GM21786 (cell line): ENCODE measurements around the gene PRPF19.
"Not testable (repeated sequence)": the region's sequence is repeated elsewhere in the genome, so short reads cannot be mapped to it uniquely, and the experiment has no call there.

Source experiments
- ATAC-seq: cut with Tn5 transposase; IDR thresholded peaks from one replicate; pipeline ENCODE4 v1.9.1; 2021; ENCODE audit not compliant: unreplicated experiment

The PRPF19 gene

GRCh38 chr11:60909680-60910280 is 3.4 kb upstream of the PRPF19 start:
- ATAC-seq, result not testable (repeated sequence)

GRCh38 chr11:60908803-60909202 is 2.4 kb upstream of the PRPF19 start:
- ATAC-seq, result no peak

- ATAC-seq, result no peak
Measured at GRCh38 chr11:60905551-60906113, 753 bp downstream of the PRPF19 start.

- no peak for ATAC-seq
Measured at GRCh38 chr11:60905047-60905446, 1.3 kb downstream of the PRPF19 start.

- ATAC-seq, result no peak
Measured at GRCh38 chr11:60902625-60903024, 3.8 kb downstream of the PRPF19 start.

- no peak for ATAC-seq
Measured at GRCh38 chr11:60900673-60901404, 5.5 kb downstream of the PRPF19 start.

- ATAC-seq, result no peak
Measured at GRCh38 chr11:60899977-60900376, 6.4 kb downstream of the PRPF19 start.

- no peak for ATAC-seq
Measured at GRCh38 chr11:60899046-60899936, 7.1 kb downstream of the PRPF19 start.

GRCh38 chr11:60897496-60897895 is 8.9 kb downstream of the PRPF19 start:
- no peak for ATAC-seq

GRCh38 chr11:60895687-60896086 is 10.7 kb downstream of the PRPF19 start:
- no peak for ATAC-seq

- no peak for ATAC-seq
Measured at GRCh38 chr11:60891103-60891741, 15.2 kb downstream of the PRPF19 start.

GRCh38 chr11:60890696-60891095 is 15.7 kb downstream of the PRPF19 start:
- ATAC-seq, result no peak

- no peak for ATAC-seq
Measured at GRCh38 chr11:60889869-60890311, 16.5 kb downstream of the PRPF19 start.

- ATAC-seq, result no peak
Measured at GRCh38 chr11:60887556-60887955, 18.8 kb downstream of the PRPF19 start.

- no peak for ATAC-seq
Measured at GRCh38 chr11:60880643-60881282, 25.6 kb downstream of the PRPF19 start.

GRCh38 chr11:60879971-60880588 is 26.3 kb downstream of the PRPF19 start:
- ATAC-seq, result no peak

- ATAC-seq, result no peak
Measured at GRCh38 chr11:60879104-60879503, 27.3 kb downstream of the PRPF19 start.

- ATAC-seq, result no peak
Measured at GRCh38 chr11:60878245-60879101, 27.9 kb downstream of the PRPF19 start.

- no peak for ATAC-seq
Measured at GRCh38 chr11:60876168-60876485, 30.3 kb downstream of the PRPF19 start.
